ENCODE results near the gene DUSP9. TPM values are rescaled to one million over a fixed set of nuclear protein-coding genes. Genes with fewer than 3 reads are reported as not detected.

Gene DUSP9
- polyA plus RNA-seq, 1 experiment: not detected

DNA sequence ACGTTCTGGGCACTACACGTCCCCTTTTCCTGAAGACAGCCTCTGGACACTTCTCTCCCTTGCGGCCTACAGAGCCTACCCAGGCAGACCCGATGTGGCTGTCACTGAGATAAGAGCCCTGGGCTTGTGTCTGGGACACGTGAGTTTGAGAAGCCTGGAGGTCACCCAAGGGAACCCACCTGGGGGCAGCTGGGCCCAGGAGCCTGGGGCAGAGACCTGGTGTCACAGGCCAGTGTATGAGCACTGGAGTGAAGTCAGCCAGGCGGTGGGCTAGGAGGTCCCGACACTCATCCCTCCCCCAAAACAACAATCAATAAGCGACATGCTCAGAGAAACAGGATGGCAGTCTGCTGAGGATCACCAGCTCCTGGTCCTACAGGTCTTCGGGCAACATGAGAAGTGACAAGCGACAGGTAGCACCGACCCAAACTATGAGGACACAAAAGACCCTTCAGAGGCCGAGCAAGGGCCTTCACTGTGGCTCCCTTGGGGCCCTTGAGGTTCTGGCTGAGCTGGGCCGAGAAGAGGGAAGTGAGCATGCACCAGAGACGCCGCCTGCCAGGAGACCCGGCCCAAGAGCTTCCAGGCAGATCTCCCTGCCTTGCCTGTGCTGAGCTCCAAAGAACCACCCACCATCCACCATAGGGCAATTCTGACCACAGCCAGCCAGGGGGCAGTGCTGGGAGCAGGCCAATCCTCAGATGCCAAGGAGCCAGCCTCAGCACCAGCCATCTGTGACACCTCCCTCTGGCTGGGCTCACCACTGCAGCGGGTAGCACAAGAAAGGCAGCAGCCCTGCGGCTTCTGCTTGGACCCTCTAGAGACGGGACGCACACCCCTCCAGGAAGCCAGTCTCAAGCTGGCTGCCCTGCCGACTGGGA is 11.0 kb upstream of the DUSP9 start:
- TF ChIP-seq, protein P1, sequence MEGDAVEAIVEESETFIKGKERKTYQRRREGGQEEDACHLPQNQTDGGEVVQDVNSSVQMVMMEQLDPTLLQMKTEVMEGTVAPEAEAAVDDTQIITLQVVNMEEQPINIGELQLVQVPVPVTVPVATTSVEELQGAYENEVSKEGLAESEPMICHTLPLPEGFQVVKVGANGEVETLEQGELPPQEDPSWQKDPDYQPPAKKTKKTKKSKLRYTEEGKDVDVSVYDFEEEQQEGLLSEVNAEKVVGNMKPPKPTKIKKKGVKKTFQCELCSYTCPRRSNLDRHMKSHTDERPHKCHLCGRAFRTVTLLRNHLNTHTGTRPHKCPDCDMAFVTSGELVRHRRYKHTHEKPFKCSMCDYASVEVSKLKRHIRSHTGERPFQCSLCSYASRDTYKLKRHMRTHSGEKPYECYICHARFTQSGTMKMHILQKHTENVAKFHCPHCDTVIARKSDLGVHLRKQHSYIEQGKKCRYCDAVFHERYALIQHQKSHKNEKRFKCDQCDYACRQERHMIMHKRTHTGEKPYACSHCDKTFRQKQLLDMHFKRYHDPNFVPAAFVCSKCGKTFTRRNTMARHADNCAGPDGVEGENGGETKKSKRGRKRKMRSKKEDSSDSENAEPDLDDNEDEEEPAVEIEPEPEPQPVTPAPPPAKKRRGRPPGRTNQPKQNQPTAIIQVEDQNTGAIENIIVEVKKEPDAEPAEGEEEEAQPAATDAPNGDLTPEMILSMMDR (IDR thresholded peaks at IDR 0.05; ENCODE audit: low read depth, low read length): peak; percentile 30
- ChIA-PET POLR2A (no interaction called here), CTCF (no interaction called here)
- no peak overlapping the region for H3K27ac ChIP-seq (ENCODE audit: low read depth, low read length)
- DNase-seq (ENCODE audit: low read depth, low spot score): no peak
- no peak overlapping the region for H3K4me3 ChIP-seq (ENCODE audit: low read depth, low read length)
- H3K27me3 ChIP-seq (ENCODE audit: control insufficient read depth, insufficient read depth, low read length): peaks cover 11% of the 10 kb centered on the region
- no peaks in the 10 kb centered on the region; the same call in 1 of the 2 replicates for H3K9me3 ChIP-seq (ENCODE audit: control insufficient read depth, insufficient read depth, low read length)

DNA sequence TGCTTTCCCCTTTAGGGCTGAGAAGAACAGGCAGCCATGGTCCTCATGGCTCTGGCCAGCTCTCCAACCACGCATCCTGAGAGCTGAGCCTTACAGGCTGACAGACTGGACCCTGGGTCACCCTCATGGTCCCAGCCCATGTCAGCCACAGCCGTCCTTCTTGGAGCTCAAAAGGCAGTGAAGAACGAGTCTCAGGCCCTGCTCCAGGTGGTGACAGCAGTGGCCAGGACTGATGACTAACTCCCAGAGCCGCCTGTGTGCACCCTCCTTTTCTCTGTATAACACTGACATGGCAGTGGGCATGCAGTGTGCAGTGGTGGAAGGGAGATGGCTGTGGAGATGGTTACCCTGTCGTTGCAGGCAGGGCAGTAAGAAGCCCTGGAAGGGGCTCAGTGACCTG is 10.3 kb upstream of the DUSP9 start:
- TF ChIP-seq, protein P1 (IDR thresholded peaks at IDR 0.05; ENCODE audit: low read depth, low read length): no peak
- Histone ChIP-seq H3K27ac (ENCODE audit: low read depth, low read length) (no peak overlapping the region), H3K27me3 (ENCODE audit: control insufficient read depth, insufficient read depth, low read length) (peaks cover 10% of the 10 kb centered on the region), H3K9me3 (ENCODE audit: control insufficient read depth, insufficient read depth, low read length) (no peaks in the 10 kb centered on the region; the same call in 1 of the 2 replicates), H3K4me3 (ENCODE audit: low read depth, low read length) (no peak overlapping the region)
- DNase-seq (ENCODE audit: low read depth, low spot score): no peak
- CTCF ChIA-PET: no interaction called here
- POLR2A ChIA-PET: no interaction called here

DNA sequence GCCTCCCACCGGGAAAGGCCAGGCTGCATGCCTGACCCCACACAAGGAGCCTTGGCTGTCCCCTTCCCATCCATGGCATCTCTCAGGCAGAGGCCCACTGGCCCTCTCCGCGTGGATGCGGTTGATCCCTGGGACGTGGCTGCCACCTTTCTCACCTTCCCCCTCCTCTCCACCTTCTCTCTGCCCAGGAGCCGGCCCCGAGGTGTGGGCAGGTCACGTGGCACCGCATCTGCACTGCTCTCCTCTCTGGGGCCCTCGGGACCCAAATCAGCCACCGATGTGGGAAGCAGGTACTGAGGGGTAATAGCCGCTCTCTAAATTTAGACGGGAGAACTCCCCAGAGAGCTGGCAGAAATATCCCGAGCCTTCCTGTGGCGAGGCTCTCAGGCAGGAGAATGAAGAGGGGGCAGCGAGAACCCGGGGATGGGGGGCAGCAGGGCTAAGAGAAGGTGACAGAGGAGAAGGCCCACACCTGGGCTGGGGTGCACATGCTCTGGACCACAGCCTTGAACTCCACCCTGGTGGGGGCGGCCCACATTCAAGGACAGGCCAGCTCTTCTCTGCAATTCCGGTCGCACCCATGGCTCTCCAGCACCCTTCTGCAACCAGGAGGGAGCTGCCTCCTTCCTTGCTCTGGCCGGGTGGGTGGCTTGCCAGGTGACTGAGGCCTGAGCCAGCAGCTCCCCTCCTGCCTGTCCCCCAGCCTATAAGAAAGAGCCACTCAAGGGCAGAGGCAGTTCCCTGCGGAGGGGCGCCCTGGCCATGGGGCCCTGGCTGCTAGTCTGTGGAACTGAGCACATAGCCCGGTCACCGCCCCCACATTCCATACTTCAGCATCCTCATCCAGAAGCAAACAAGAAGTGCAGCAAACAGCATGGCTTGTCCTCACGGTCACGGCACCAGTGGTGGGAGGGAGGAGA is 9.6 kb upstream of the DUSP9 start:
- no peaks in the 10 kb centered on the region; the same call in 1 of the 2 replicates for H3K9me3 ChIP-seq (ENCODE audit: control insufficient read depth, insufficient read depth, low read length)
- H3K27ac ChIP-seq (ENCODE audit: low read depth, low read length): no peak overlapping the region
- DNase-seq (ENCODE audit: low read depth, low spot score): no peak
- ChIA-PET CTCF (no interaction called here), POLR2A (no interaction called here)
- TF ChIP-seq, protein P1 (IDR thresholded peaks at IDR 0.05; ENCODE audit: low read depth, low read length): no peak
- H3K27me3 ChIP-seq (ENCODE audit: control insufficient read depth, insufficient read depth, low read length): peaks cover 13% of the 10 kb centered on the region
- H3K4me3 ChIP-seq (ENCODE audit: low read depth, low read length): no peak overlapping the region

DNA sequence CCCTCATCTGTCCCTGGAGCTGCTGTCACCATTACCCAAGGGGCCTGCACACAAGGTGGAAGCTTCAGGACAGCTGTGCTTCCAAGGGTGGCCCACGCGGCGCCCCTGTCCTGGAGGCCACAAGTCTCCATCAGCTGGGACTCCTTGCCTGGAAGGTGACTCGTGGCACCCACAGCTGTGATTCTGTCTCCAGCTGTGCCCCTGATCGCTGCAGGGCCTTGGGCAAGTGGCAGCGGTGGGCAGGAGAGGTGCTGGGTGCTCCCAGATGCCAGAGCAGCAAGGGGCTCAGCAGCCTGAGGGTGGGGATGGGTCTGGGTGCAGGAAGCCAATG is 9.0 kb upstream of the DUSP9 start:
- H3K4me3 ChIP-seq (ENCODE audit: low read depth, low read length): no peak overlapping the region
- ChIA-PET CTCF (no interaction called here), POLR2A (no interaction called here)
- TF ChIP-seq, protein P1 (IDR thresholded peaks at IDR 0.05; ENCODE audit: low read depth, low read length): no peak
- no peak for DNase-seq (ENCODE audit: low read depth, low spot score)
- H3K27me3 ChIP-seq (ENCODE audit: control insufficient read depth, insufficient read depth, low read length): peaks cover 17% of the 10 kb centered on the region
- H3K27ac ChIP-seq (ENCODE audit: low read depth, low read length): no peak overlapping the region
- no peaks in the 10 kb centered on the region for H3K9me3 ChIP-seq (ENCODE audit: control insufficient read depth, insufficient read depth, low read length)
